ENCODE measurements around the gene SEC24C.

- TF ChIP-seq CTCF (IDR thresholded peaks at IDR 0.05): no peak
- TF ChIP-seq POLR2A (IDR thresholded peaks at IDR 0.05): no peak
Measured at GRCh38 chr10:73773152-73773879, 29.1 kb downstream of the SEC24C start.

All from uterus (tissue), 2 donors.